Measurements from ENCODE around the gene PDE1A.

DNA sequence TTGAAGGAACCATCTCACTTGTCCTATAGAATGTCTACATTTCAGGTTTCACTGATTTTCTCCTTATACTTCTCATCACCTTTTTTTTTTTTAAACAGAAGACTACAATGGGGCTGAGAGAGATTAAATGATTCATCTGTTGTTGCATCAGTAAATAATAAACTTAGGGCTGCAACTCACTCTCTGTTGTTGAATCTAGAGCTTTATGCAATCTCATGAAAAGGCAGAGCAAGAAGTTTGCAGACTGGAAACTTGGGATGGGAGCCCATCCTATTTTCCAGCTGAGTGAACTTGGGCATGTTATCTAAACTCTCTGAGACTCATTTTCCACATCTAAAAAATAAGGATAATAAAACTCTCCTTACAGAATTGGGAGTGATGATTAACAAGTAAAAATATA lies 58.4 kb downstream of the PDE1A start:
- no peak for TF ChIP-seq CTCF (IDR thresholded peaks at IDR 0.05)
- TF ChIP-seq POLR2A (IDR thresholded peaks at IDR 0.05), result no peak
